ENCODE data around the gene LYRM9.

The LYRM9 gene

GRCh38 chr17:27862840-27863239, 30.3 kb downstream of the LYRM9 start:
- no peaks in the 10 kb centered on the region for H3F3A ChIP-seq (ENCODE audit: insufficient read depth)
- no peak overlapping the region for H2AFZ ChIP-seq (ENCODE audit: low read depth, low read length, severe bottlenecking)
- no peak overlapping the region for H3K4me2 ChIP-seq (ENCODE audit: low read depth, low read length, poor library complexity, severe bottlenecking)
- no peaks in the 10 kb centered on the region for H4K20me1 ChIP-seq (ENCODE audit: low read depth, low read length)
- H3K9me2 ChIP-seq (replicated peaks; ENCODE audit: insufficient read depth, low read length) = no peaks in the 10 kb centered on the region
- no peaks in the 10 kb centered on the region for H3K79me2 ChIP-seq (ENCODE audit: insufficient read depth, low read length)
- no peaks in the 10 kb centered on the region for H3K9me3 ChIP-seq (ENCODE audit: insufficient read depth, low read length)
- no peak overlapping the region for H3K27ac ChIP-seq (ENCODE audit: low read depth, low read length)
- no peak overlapping the region for H3K4me3 ChIP-seq (ENCODE audit: insufficient read depth, low read length, poor library complexity, severe bottlenecking)
- no peak overlapping the region for H3K9ac ChIP-seq (ENCODE audit: low read length)
- H3K27me3 ChIP-seq (ENCODE audit: low read length) = no peaks in the 10 kb centered on the region
- no peak for TF ChIP-seq EZH2phosphoT487 (conservative IDR thresholded peaks at IDR 0.05; ENCODE audit: low read length)
- TF ChIP-seq, protein P1, sequence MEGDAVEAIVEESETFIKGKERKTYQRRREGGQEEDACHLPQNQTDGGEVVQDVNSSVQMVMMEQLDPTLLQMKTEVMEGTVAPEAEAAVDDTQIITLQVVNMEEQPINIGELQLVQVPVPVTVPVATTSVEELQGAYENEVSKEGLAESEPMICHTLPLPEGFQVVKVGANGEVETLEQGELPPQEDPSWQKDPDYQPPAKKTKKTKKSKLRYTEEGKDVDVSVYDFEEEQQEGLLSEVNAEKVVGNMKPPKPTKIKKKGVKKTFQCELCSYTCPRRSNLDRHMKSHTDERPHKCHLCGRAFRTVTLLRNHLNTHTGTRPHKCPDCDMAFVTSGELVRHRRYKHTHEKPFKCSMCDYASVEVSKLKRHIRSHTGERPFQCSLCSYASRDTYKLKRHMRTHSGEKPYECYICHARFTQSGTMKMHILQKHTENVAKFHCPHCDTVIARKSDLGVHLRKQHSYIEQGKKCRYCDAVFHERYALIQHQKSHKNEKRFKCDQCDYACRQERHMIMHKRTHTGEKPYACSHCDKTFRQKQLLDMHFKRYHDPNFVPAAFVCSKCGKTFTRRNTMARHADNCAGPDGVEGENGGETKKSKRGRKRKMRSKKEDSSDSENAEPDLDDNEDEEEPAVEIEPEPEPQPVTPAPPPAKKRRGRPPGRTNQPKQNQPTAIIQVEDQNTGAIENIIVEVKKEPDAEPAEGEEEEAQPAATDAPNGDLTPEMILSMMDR (IDR thresholded peaks at IDR 0.05; ENCODE audit: insufficient read depth, low read length, poor library complexity, severe bottlenecking) = no peak
- no peaks in the 10 kb centered on the region for H3K36me3 ChIP-seq (ENCODE audit: low read length)

- no peaks in the 10 kb centered on the region for H3K9me2 ChIP-seq (replicated peaks; ENCODE audit: insufficient read depth, low read length)
- H3F3A ChIP-seq (ENCODE audit: insufficient read depth) = no peaks in the 10 kb centered on the region
- H3K4me3 ChIP-seq (ENCODE audit: insufficient read depth, low read length, poor library complexity, severe bottlenecking) = no peak overlapping the region
- H3K36me3 ChIP-seq (ENCODE audit: low read length) = no peaks in the 10 kb centered on the region
- H3K4me2 ChIP-seq (ENCODE audit: low read depth, low read length, poor library complexity, severe bottlenecking) = no peak overlapping the region
- no peaks in the 10 kb centered on the region for H3K9me3 ChIP-seq (ENCODE audit: insufficient read depth, low read length)
- no peaks in the 10 kb centered on the region for H4K20me1 ChIP-seq (ENCODE audit: low read depth, low read length)
- no peak overlapping the region for H2AFZ ChIP-seq (ENCODE audit: low read depth, low read length, severe bottlenecking)
- no peaks in the 10 kb centered on the region for H3K79me2 ChIP-seq (ENCODE audit: insufficient read depth, low read length)
- no peak overlapping the region for H3K9ac ChIP-seq (ENCODE audit: low read length)
- TF ChIP-seq EZH2phosphoT487 (conservative IDR thresholded peaks at IDR 0.05; ENCODE audit: low read length) = no peak
- TF ChIP-seq, protein P1 (IDR thresholded peaks at IDR 0.05; ENCODE audit: insufficient read depth, low read length, poor library complexity, severe bottlenecking) = no peak
- H3K27ac ChIP-seq (ENCODE audit: low read depth, low read length) = no peak overlapping the region
- no peaks in the 10 kb centered on the region for H3K27me3 ChIP-seq (ENCODE audit: low read length)
These were observed 31.2 kb downstream of the LYRM9 start for GRCh38 chr17:27862004-27862403.

- TF ChIP-seq, protein P1 (IDR thresholded peaks at IDR 0.05; ENCODE audit: insufficient read depth, low read length, poor library complexity, severe bottlenecking) = no peak
- TF ChIP-seq EZH2phosphoT487 (conservative IDR thresholded peaks at IDR 0.05; ENCODE audit: low read length) = no peak
- Histone ChIP-seq H3K27me3 (ENCODE audit: low read length) (no peaks in the 10 kb centered on the region), H3K9ac (ENCODE audit: low read length) (no peak overlapping the region), H3F3A (ENCODE audit: insufficient read depth) (no peaks in the 10 kb centered on the region), H3K36me3 (ENCODE audit: low read length) (no peaks in the 10 kb centered on the region), H2AFZ (ENCODE audit: low read depth, low read length, severe bottlenecking) (no peak overlapping the region), H3K9me3 (ENCODE audit: insufficient read depth, low read length) (no peaks in the 10 kb centered on the region), H4K20me1 (ENCODE audit: low read depth, low read length) (no peaks in the 10 kb centered on the region), H3K4me3 (ENCODE audit: insufficient read depth, low read length, poor library complexity, severe bottlenecking) (no peak overlapping the region), H3K79me2 (ENCODE audit: insufficient read depth, low read length) (no peaks in the 10 kb centered on the region), H3K27ac (ENCODE audit: low read depth, low read length) (no peak overlapping the region), H3K4me2 (ENCODE audit: low read depth, low read length, poor library complexity, severe bottlenecking) (no peak overlapping the region), H3K9me2 (replicated peaks; ENCODE audit: insufficient read depth, low read length) (no peaks in the 10 kb centered on the region)
These were observed 32.0 kb downstream of the LYRM9 start for GRCh38 chr17:27860971-27861664.
